ENCODE results near the gene ADGRB3. TPM values are rescaled to one million over a fixed set of nuclear protein-coding genes. Genes with fewer than 3 reads are reported as not detected.

The ADGRB3 gene
- polyA plus RNA-seq, 3 donors, result 0.04 to 0.23 (median 0.05) TPM

- no peaks in the 10 kb centered on the region for H3K27me3 ChIP-seq (ENCODE audit: control insufficient read depth in 2 of 2, insufficient read depth in 2 of 2, low read length in 2 of 2)
- H3K27ac ChIP-seq (ENCODE audit: low read depth in 1 of 2, low read length in 2 of 2), result no peak overlapping the region
- H3K9me3 ChIP-seq (replicated peaks in 1 of 2; ENCODE audit: control insufficient read depth in 1 of 2, insufficient read depth in 1 of 2, low read length in 2 of 2), result no peaks in the 10 kb centered on the region
- no peak overlapping the region for H3K4me3 Mint-ChIP-seq
- no peaks in the 10 kb centered on the region for H3K79me2 ChIP-seq (ENCODE audit: insufficient read depth, low read length)
- WGBS (ENCODE audit: insufficient coverage), result no CpG with 5 or more reads among the region's 3 CpGs
- peaks cover 0 to 3% (median 0%) of the 10 kb centered on the region in 3 donors for H3K27me3 Mint-ChIP-seq (ENCODE audit: low read depth in 3 of 3)
- TF ChIP-seq CTCF (IDR thresholded peaks at IDR 0.05), result no peak
- H3K27ac Mint-ChIP-seq, result no peak overlapping the region
- H3K4me2 ChIP-seq (replicated peaks; ENCODE audit: extremely low read depth, low read length, poor library complexity, severe bottlenecking), result no peak overlapping the region
- H3K4me1 ChIP-seq (ENCODE audit: control insufficient read depth in 1 of 2, insufficient read depth in 2 of 2, low read length in 2 of 2), result no peaks in the 10 kb centered on the region
- H3K9ac ChIP-seq (ENCODE audit: insufficient read depth, low read length, poor library complexity, severe bottlenecking), result no peak overlapping the region
- H3K9me3 Mint-ChIP-seq, result peaks cover 0 to 7% (median 4%) of the 10 kb centered on the region in 7 donors
- no peak overlapping the region for H2AFZ ChIP-seq (ENCODE audit: insufficient read depth, low read depth, low read length, poor library complexity, severe bottlenecking)
- no peak for DNase-seq
- no peaks in the 10 kb centered on the region for H4K20me1 ChIP-seq (ENCODE audit: insufficient read depth, low read length)
- H3K4me3 ChIP-seq (replicated peaks in 1 of 3; ENCODE audit: low read depth in 2 of 3, low read length in 3 of 3), result no peak overlapping the region
- no peaks in the 10 kb centered on the region for H3K36me3 ChIP-seq (replicated peaks in 1 of 2; ENCODE audit: control insufficient read depth in 1 of 2, insufficient read depth in 2 of 2, low read length in 2 of 2)
- no peaks in the 10 kb centered on the region for H3K4me1 Mint-ChIP-seq
- intact Hi-C loops (cut with micrococcal nuclease), result no loop called here
- H3K36me3 Mint-ChIP-seq, result no peaks in the 10 kb centered on the region
Observed at GRCh38 chr6:69026715-69027114, 391.6 kb downstream of the ADGRB3 start.

GRCh38 chr6:69027861-69028260, 392.8 kb downstream of the ADGRB3 start:
- H3K9ac ChIP-seq (ENCODE audit: insufficient read depth, low read length, poor library complexity, severe bottlenecking), result no peak overlapping the region

More at GRCh38 chr6:69027861-69028260, 392.8 kb downstream of the ADGRB3 start:
- Mint-ChIP-seq H3K27me3 (ENCODE audit: low read depth in 3 of 3) (peaks cover 0 to 3% (median 0%) of the 10 kb centered on the region in 3 donors), H3K4me1 (no peaks in the 10 kb centered on the region), H3K9me3 (peaks cover 0 to 9% (median 4%) of the 10 kb centered on the region in 7 donors), H3K36me3 (no peaks in the 10 kb centered on the region), H3K4me3 (no peak overlapping the region), H3K27ac (no peak overlapping the region)
- no peak for DNase-seq
- no peak overlapping the region for H2AFZ ChIP-seq (ENCODE audit: insufficient read depth, low read depth, low read length, poor library complexity, severe bottlenecking)
- no peaks in the 10 kb centered on the region for H3K27me3 ChIP-seq (ENCODE audit: control insufficient read depth in 2 of 2, insufficient read depth in 2 of 2, low read length in 2 of 2)
- H3K9me3 ChIP-seq (replicated peaks in 1 of 2; ENCODE audit: control insufficient read depth in 1 of 2, insufficient read depth in 1 of 2, low read length in 2 of 2), result no peaks in the 10 kb centered on the region
- H3K79me2 ChIP-seq (ENCODE audit: insufficient read depth, low read length), result no peaks in the 10 kb centered on the region
- WGBS (ENCODE audit: insufficient coverage), result no CpG with 5 or more reads among the region's 1 CpG
- intact Hi-C loops (cut with micrococcal nuclease), result no loop called here
- no peak for TF ChIP-seq CTCF (IDR thresholded peaks at IDR 0.05)
- no peak overlapping the region for H3K4me3 ChIP-seq (replicated peaks in 1 of 3; ENCODE audit: low read depth in 2 of 3, low read length in 3 of 3)
- H4K20me1 ChIP-seq (ENCODE audit: insufficient read depth, low read length), result no peaks in the 10 kb centered on the region
- no peaks in the 10 kb centered on the region for H3K36me3 ChIP-seq (replicated peaks in 1 of 2; ENCODE audit: control insufficient read depth in 1 of 2, insufficient read depth in 2 of 2, low read length in 2 of 2)
- H3K27ac ChIP-seq (ENCODE audit: low read depth in 1 of 2, low read length in 2 of 2), result no peak overlapping the region
- H3K4me1 ChIP-seq (ENCODE audit: control insufficient read depth in 1 of 2, insufficient read depth in 2 of 2, low read length in 2 of 2), result no peaks in the 10 kb centered on the region
- no peak overlapping the region for H3K4me2 ChIP-seq (replicated peaks; ENCODE audit: extremely low read depth, low read length, poor library complexity, severe bottlenecking)
